ENCODE measurements around the gene TMEM232.
A peak's percentile ranks its signal among the peaks of the same experiment; 100 is the strongest.

TMEM232 gene

DNA sequence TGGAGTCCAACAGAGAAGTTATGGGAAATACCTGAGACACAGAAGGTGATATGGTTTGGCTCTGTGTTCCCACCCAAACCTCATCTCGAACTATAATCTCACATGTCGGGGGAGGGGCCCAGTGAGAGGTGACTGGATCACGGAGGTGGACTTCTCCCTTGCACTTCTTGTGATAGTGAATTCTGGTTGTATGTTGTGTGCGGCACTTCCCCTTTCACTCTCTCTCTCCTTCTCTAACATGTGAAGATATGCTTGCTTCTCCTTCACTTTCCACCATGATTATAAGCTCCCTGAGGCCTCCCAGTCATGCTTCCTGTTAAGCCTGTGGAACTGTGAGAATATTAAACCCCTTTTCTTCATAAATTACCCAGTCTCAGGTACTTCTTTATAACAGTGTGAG, 96.1 kb downstream of the TMEM232 start:
- H2BK15ac ChIP-seq (ENCODE audit: low read depth, poor library complexity, severe bottlenecking), result no peak overlapping the region
- H3K27ac ChIP-seq (ENCODE audit: low read length, poor library complexity, severe bottlenecking), result no peak overlapping the region
- H2BK5ac ChIP-seq (ENCODE audit: low read depth, low read length, poor library complexity, severe bottlenecking), result no peak overlapping the region
- no peak overlapping the region for H3K23ac ChIP-seq (ENCODE audit: low read length in 2 of 2)
- no peak overlapping the region for H4K91ac ChIP-seq (ENCODE audit: low read length)
- H3K4me1 ChIP-seq (ENCODE audit: control insufficient read depth, insufficient read depth, low read depth, low read length), result no peaks in the 10 kb centered on the region
- no peaks in the 10 kb centered on the region for H3K9me3 ChIP-seq (ENCODE audit: control insufficient read depth, low read length)
- H2AFZ ChIP-seq (ENCODE audit: low read depth, low read length), result no peak overlapping the region
- DNase-seq, result no peak
- H3K4ac ChIP-seq (ENCODE audit: low read depth in 1 of 2, low read length in 2 of 2), result no peak overlapping the region
- H2BK12ac ChIP-seq (ENCODE audit: low read length in 2 of 2), result no peak overlapping the region
- WGBS, result no CpG with 5 or more reads among the region's 4 CpGs
- no peaks in the 10 kb centered on the region for H3K36me3 ChIP-seq (ENCODE audit: control insufficient read depth in 1 of 2, insufficient read depth in 2 of 2, low read depth in 1 of 2, low read length in 2 of 2)
- H3K4me2 ChIP-seq (ENCODE audit: low read length, poor library complexity, severe bottlenecking), result no peak overlapping the region
- no peak overlapping the region for H3K18ac ChIP-seq (ENCODE audit: low read depth in 1 of 2, low read length in 2 of 2)
- H4K8ac ChIP-seq (ENCODE audit: low read length), result no peak overlapping the region
- H3K14ac ChIP-seq (ENCODE audit: low read length in 2 of 2), result no peak overlapping the region
- no peak overlapping the region for H2BK120ac ChIP-seq (ENCODE audit: low read depth, low read length)
- no peaks in the 10 kb centered on the region for H3K27me3 ChIP-seq (ENCODE audit: control insufficient read depth in 1 of 2, insufficient read depth in 1 of 2, low read length in 2 of 2)
- no peaks in the 10 kb centered on the region for H3K79me1 ChIP-seq (replicated peaks; ENCODE audit: low read length, poor library complexity, severe bottlenecking)
- H2AK5ac ChIP-seq (ENCODE audit: low read length, severe bottlenecking), result no peak overlapping the region
- H3K9ac ChIP-seq (ENCODE audit: low read length), result no peak overlapping the region
- H3K4me3 ChIP-seq (ENCODE audit: insufficient read depth in 1 of 2, low read depth in 1 of 2, low read length in 2 of 2), result no peak overlapping the region

- H3K9ac ChIP-seq (ENCODE audit: low read length), result no peak overlapping the region
Observed at GRCh38 chr5:110625376-110625999, 101.0 kb downstream of the TMEM232 start.

DNA sequence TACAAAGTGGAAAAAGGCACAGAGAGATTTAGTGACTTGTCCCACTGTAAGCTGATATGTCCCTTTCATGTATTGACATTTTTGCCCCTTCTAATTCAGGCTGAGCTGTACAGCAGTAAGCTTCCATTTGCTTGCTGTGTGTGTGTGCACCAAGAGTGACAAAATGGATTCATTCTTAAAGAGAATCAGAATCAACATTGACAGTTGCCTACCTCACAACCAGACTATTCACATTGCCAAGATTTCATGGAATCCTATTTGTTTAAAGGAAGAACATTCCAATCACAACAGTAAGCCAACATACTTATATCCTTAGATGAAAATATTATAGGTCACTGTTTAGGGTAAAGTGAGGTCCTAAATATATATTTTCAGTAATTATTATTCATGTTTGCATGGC, 102.6 kb downstream of the TMEM232 start:
- Histone ChIP-seq H3K23ac (ENCODE audit: low read length in 2 of 2) (no peak overlapping the region), H3K4ac (ENCODE audit: low read depth in 1 of 2, low read length in 2 of 2) (no peak overlapping the region), H3K4me1 (ENCODE audit: control insufficient read depth, insufficient read depth, low read depth, low read length) (no peaks in the 10 kb centered on the region), H3K9me3 (ENCODE audit: control insufficient read depth, low read length) (no peaks in the 10 kb centered on the region), H2AK5ac (ENCODE audit: low read length, severe bottlenecking) (no peak overlapping the region), H3K4me2 (ENCODE audit: low read length, poor library complexity, severe bottlenecking) (no peak overlapping the region), H3K36me3 (ENCODE audit: control insufficient read depth in 1 of 2, insufficient read depth in 2 of 2, low read depth in 1 of 2, low read length in 2 of 2) (no peaks in the 10 kb centered on the region), H2BK5ac (ENCODE audit: low read depth, low read length, poor library complexity, severe bottlenecking) (no peak overlapping the region), H2BK12ac (ENCODE audit: low read length in 2 of 2) (no peak overlapping the region), H4K91ac (ENCODE audit: low read length) (no peak overlapping the region), H2AFZ (ENCODE audit: low read depth, low read length) (no peak overlapping the region), H3K18ac (ENCODE audit: low read depth in 1 of 2, low read length in 2 of 2) (no peak overlapping the region), H2BK15ac (ENCODE audit: low read depth, poor library complexity, severe bottlenecking) (no peak overlapping the region), H3K9ac (ENCODE audit: low read length) (no peak overlapping the region), H3K79me1 (replicated peaks; ENCODE audit: low read length, poor library complexity, severe bottlenecking) (no peaks in the 10 kb centered on the region), H3K14ac (ENCODE audit: low read length in 2 of 2) (no peak overlapping the region), H4K8ac (ENCODE audit: low read length) (no peak overlapping the region), H2BK120ac (ENCODE audit: low read depth, low read length) (no peak overlapping the region), H3K27ac (ENCODE audit: low read length, poor library complexity, severe bottlenecking) (no peak overlapping the region), H3K27me3 (ENCODE audit: control insufficient read depth in 1 of 2, insufficient read depth in 1 of 2, low read length in 2 of 2) (no peaks in the 10 kb centered on the region), H3K4me3 (ENCODE audit: insufficient read depth in 1 of 2, low read depth in 1 of 2, low read length in 2 of 2) (no peak overlapping the region)
- DNase-seq, result no peak

More at GRCh38 chr5:110625376-110625999, 101.0 kb downstream of the TMEM232 start:
- no peak overlapping the region for H3K18ac ChIP-seq (ENCODE audit: low read depth in 1 of 2, low read length in 2 of 2)
- no peak overlapping the region for H2BK120ac ChIP-seq (ENCODE audit: low read depth, low read length)
- no peak overlapping the region for H3K4ac ChIP-seq (ENCODE audit: low read depth in 1 of 2, low read length in 2 of 2)
- no peak overlapping the region for H4K91ac ChIP-seq (ENCODE audit: low read length)
- H2BK5ac ChIP-seq (ENCODE audit: low read depth, low read length, poor library complexity, severe bottlenecking), result no peak overlapping the region
- no peaks in the 10 kb centered on the region for H3K79me1 ChIP-seq (replicated peaks; ENCODE audit: low read length, poor library complexity, severe bottlenecking)
- peak; percentile 51 for DNase-seq
- H3K4me1 ChIP-seq (ENCODE audit: control insufficient read depth, insufficient read depth, low read depth, low read length), result no peaks in the 10 kb centered on the region
- no peak overlapping the region for H3K4me3 ChIP-seq (ENCODE audit: insufficient read depth in 1 of 2, low read depth in 1 of 2, low read length in 2 of 2)
- no peak overlapping the region for H2AFZ ChIP-seq (ENCODE audit: low read depth, low read length)
- H3K4me2 ChIP-seq (ENCODE audit: low read length, poor library complexity, severe bottlenecking), result no peak overlapping the region
- H3K27ac ChIP-seq (ENCODE audit: low read length, poor library complexity, severe bottlenecking), result no peak overlapping the region
- H2BK12ac ChIP-seq (ENCODE audit: low read length in 2 of 2), result no peak overlapping the region
- WGBS, result no CpG with 5 or more reads among the region's 2 CpGs
- no peak overlapping the region for H3K14ac ChIP-seq (ENCODE audit: low read length in 2 of 2)
- H3K27me3 ChIP-seq (ENCODE audit: control insufficient read depth in 1 of 2, insufficient read depth in 1 of 2, low read length in 2 of 2), result no peaks in the 10 kb centered on the region
- no peak overlapping the region for H4K8ac ChIP-seq (ENCODE audit: low read length)
- H3K9me3 ChIP-seq (ENCODE audit: control insufficient read depth, low read length), result no peaks in the 10 kb centered on the region
- H3K36me3 ChIP-seq (ENCODE audit: control insufficient read depth in 1 of 2, insufficient read depth in 2 of 2, low read depth in 1 of 2, low read length in 2 of 2), result no peaks in the 10 kb centered on the region
- no peak overlapping the region for H2AK5ac ChIP-seq (ENCODE audit: low read length, severe bottlenecking)
- H2BK15ac ChIP-seq (ENCODE audit: low read depth, poor library complexity, severe bottlenecking), result no peak overlapping the region
- no peak overlapping the region for H3K23ac ChIP-seq (ENCODE audit: low read length in 2 of 2)

GRCh38 chr5:110618941-110619340, 107.5 kb downstream of the TMEM232 start:
- H3K18ac ChIP-seq (ENCODE audit: low read depth in 1 of 2, low read length in 2 of 2), result no peak overlapping the region
- H4K91ac ChIP-seq (ENCODE audit: low read length), result no peak overlapping the region
- no peak overlapping the region for H3K4ac ChIP-seq (ENCODE audit: low read depth in 1 of 2, low read length in 2 of 2)
- H3K27ac ChIP-seq (ENCODE audit: low read length, poor library complexity, severe bottlenecking), result no peak overlapping the region
- no peak overlapping the region for H3K4me3 ChIP-seq (ENCODE audit: insufficient read depth in 1 of 2, low read depth in 1 of 2, low read length in 2 of 2)
- H2BK5ac ChIP-seq (ENCODE audit: low read depth, low read length, poor library complexity, severe bottlenecking), result no peak overlapping the region
- H3K9me3 ChIP-seq (ENCODE audit: control insufficient read depth, low read length), result peaks cover 18% of the 10 kb centered on the region
- H3K27me3 ChIP-seq (ENCODE audit: control insufficient read depth in 1 of 2, insufficient read depth in 1 of 2, low read length in 2 of 2), result no peaks in the 10 kb centered on the region
- no peaks in the 10 kb centered on the region for H3K36me3 ChIP-seq (ENCODE audit: control insufficient read depth in 1 of 2, insufficient read depth in 2 of 2, low read depth in 1 of 2, low read length in 2 of 2)
- no peak overlapping the region for H2BK12ac ChIP-seq (ENCODE audit: low read length in 2 of 2)
- H2AFZ ChIP-seq (ENCODE audit: low read depth, low read length), result no peak overlapping the region
- DNase-seq, result no peak
- H4K8ac ChIP-seq (ENCODE audit: low read length), result no peak overlapping the region
- H3K9ac ChIP-seq (ENCODE audit: low read length), result no peak overlapping the region
- no peak overlapping the region for H2BK15ac ChIP-seq (ENCODE audit: low read depth, poor library complexity, severe bottlenecking)
- no peak overlapping the region for H3K23ac ChIP-seq (ENCODE audit: low read length in 2 of 2)
- no CpG with 5 or more reads among the region's 1 CpG for WGBS
- H3K4me1 ChIP-seq (ENCODE audit: control insufficient read depth, insufficient read depth, low read depth, low read length), result no peaks in the 10 kb centered on the region
- H2AK5ac ChIP-seq (ENCODE audit: low read length, severe bottlenecking), result no peak overlapping the region
- no peak overlapping the region for H2BK120ac ChIP-seq (ENCODE audit: low read depth, low read length)
- H3K79me1 ChIP-seq (replicated peaks; ENCODE audit: low read length, poor library complexity, severe bottlenecking), result no peaks in the 10 kb centered on the region
- no peak overlapping the region for H3K4me2 ChIP-seq (ENCODE audit: low read length, poor library complexity, severe bottlenecking)
- H3K14ac ChIP-seq (ENCODE audit: low read length in 2 of 2), result no peak overlapping the region
